LNCaP clone FGC (cell line): Measurements from ENCODE around the gene CCDC137.

Source experiments
- DNase-seq: peaks from one replicate; pipeline ENCODE4 v3.0.0-alpha.2; 2011; ENCODE audit warnings: low read depth
- H3K4me3 ChIP-seq: 2 replicates; pipeline ENCODE4 v1.5.1; 2011; ENCODE audit warnings: mild to moderate bottlenecking, low read depth, low read length, control low read depth
- CTCF ChIP-seq: IDR thresholded peaks from 2 replicates; pipeline ENCODE4 v1.5.1; 2012; ENCODE audit warnings: mild to moderate bottlenecking; ENCODE audit not compliant: control insufficient read depth, insufficient read depth; ENCODE audit errors: extremely low read depth

Gene CCDC137

DNA sequence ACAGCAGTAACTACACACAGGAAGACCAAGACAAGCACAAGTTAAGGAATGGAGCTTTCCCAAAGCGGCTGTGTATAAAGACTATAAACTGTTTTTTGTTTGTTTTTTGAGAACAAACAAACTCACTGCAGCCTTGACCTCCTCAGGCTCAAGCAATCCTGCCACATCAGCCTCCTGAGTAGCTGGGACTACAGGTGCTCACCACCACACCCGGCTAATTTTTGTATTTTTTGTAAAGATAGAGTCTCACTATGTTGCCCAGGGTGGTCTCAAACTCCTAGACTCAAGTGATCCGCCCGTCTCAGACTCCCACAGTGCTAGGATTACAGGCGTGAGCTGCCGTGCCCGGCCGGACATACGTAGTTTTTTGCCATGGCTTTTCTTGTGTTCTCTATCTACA lies 6.1 kb upstream of the CCDC137 start:
- H3K4me3 ChIP-seq, result no peak overlapping the region
- no peak for TF ChIP-seq CTCF

GRCh38 chr17:81662002-81662401 lies 4.5 kb upstream of the CCDC137 start:
- H3K4me3 ChIP-seq, result no peak overlapping the region
- DNase-seq, result no peak
- TF ChIP-seq CTCF, result no peak

More for the DNA sequence above, 6.1 kb upstream of the CCDC137 start:
- no peak for DNase-seq

DNA sequence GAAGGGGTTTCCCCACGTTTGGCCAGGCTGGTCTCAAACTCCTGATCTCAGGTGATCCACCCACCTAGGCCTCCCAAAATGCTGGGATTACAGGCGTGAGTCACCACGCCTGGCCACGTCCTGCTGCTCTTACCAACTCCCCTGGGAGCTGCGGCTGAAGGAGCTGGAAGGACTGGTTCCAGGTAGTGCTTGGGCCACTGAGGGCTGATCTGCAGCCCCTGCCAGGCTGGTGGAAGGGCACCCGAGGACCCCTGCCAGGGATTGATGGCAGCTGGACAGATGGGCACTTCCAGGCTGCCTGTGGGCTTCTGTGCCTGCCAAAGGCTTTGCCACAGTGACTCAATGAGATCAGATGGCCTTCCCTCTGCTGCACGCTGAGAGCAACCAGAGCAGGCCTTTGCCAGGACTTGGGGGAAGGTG lies 2.5 kb upstream of the CCDC137 start:
- TF ChIP-seq CTCF, result no peak
- DNase-seq, result no peak
- no peak overlapping the region for H3K4me3 ChIP-seq

- no peak for TF ChIP-seq CTCF
- no peak for DNase-seq
- H3K4me3 ChIP-seq, result peak overlapping the region; percentile 99
These were observed 1.1 kb upstream of the CCDC137 start for GRCh38 chr17:81665205-81666091.

DNA sequence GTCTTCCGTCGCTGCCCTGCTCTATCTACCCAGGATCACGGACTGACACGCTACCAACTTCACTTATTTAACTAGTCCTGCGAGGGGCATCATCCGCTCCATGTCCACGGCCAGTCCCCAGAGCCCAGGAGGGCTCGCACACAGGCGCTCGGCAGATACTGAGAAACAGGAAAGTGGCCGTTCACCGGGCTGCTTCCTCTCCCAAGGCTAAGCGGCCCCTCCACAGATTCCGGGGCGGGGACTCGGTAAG lies 520 bp upstream of the CCDC137 start:
- TF ChIP-seq CTCF, result no peak
- H3K4me3 ChIP-seq, result peak overlapping the region; percentile 99
- DNase-seq, result no peak

DNA sequence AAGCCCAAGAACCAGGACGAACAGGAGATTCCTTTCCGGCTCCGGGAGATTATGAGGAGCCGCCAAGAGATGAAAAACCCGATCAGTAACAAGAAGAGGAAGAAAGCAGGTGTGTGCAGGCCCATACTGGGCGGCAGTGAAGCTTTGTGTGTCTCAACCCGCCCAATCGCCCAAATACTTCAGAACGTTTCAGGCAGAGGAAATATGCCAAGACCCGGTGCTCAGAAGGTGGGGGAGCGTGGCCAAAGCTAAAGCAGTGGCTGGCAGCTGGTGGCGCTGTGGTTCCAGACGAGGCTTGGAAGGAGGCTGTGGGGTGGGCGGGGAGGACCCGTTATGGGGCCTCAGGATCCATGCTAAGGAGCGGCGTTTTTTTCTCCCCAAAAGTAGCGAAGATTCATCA lies 1.2 kb downstream of the CCDC137 start:
- TF ChIP-seq CTCF, result 0 out of 2 replicates have a peak, but pooled peaks have one; percentile 5

GRCh38 chr17:81672504-81672903 lies 6.0 kb downstream of the CCDC137 start:
- H3K4me3 ChIP-seq, result no peak overlapping the region
- no peak for TF ChIP-seq CTCF
- no peak for DNase-seq

More for the DNA sequence above, 1.2 kb downstream of the CCDC137 start:
- no peak for DNase-seq
- H3K4me3 ChIP-seq, result peak overlapping the region; percentile 99
